Upper lobe of left lung (tissue), 6 donors: ENCODE results near the gene TCF12. TPM values are rescaled to one million over a fixed set of nuclear protein-coding genes. Genes with fewer than 3 reads are reported as not detected.

ENCODE experiments used
- ATAC-seq, 2 donors: fragments of 200-7000 bp; cut with Tn5 transposase; one replicate each; pipeline ENCODE4 v1.9.1; 2022; ENCODE audit warnings: mild to moderate bottlenecking in 2 of 2, moderate library complexity in 2 of 2; ENCODE audit not compliant: low FRiP score in 2 of 2
- DNase-seq, 2 donors: peaks; one replicate each; pipeline ENCODE4 v3.0.0-alpha.2; 2019 to 2020
- H3K27ac ChIP-seq, 4 donors: fragments of 200-600 bp; sonication (generic); one replicate each; pipeline ENCODE4 v1.5.1; 2016 to 2019
- H3K27me3 ChIP-seq, 4 donors: fragments of 200-600 bp; sonication (generic); one replicate each; pipeline ENCODE4 v1.5.1; 2017 to 2019
- H3K36me3 ChIP-seq, 4 donors: fragments of 200-600 bp; sonication (generic); one replicate each; pipeline ENCODE4 v1.5.1; 2016 to 2019
- H3K4me1 ChIP-seq, 4 donors: fragments of 200-600 bp; sonication (generic); one replicate each; pipeline ENCODE4 v1.5.1; 2018 to 2019
- H3K4me3 ChIP-seq, 4 donors: fragments of 200-600 bp; sonication (generic); one replicate each; pipeline ENCODE4 v1.5.1; 2017 to 2019; ENCODE audit warnings: mild to moderate bottlenecking in 2 of 4, moderate library complexity in 1 of 4
- H3K9me3 ChIP-seq, 4 donors: fragments of 200-600 bp; sonication (generic); one replicate each; pipeline ENCODE4 v1.5.1; 2018 to 2019
- CTCF ChIP-seq, 6 experiments: fragments of 450-650 bp in 4 of 6; fragments of 200-600 bp in 2 of 6; sonication (generic) in 2 of 6; IDR thresholded peaks; one replicate each; pipeline ENCODE4 v1.5.1; 2016 to 2019; ENCODE audit warnings: antibody characterized with exemption in 6 of 6
- EP300 ChIP-seq, 4 donors: sonication (generic); formaldehyde crosslinking; IDR thresholded peaks; one replicate each; pipeline ENCODE4 v1.5.1; 2017; ENCODE audit warnings: antibody characterized with exemption in 4 of 4, control low read depth in 2 of 4
- POLR2A ChIP-seq, 4 donors: fragments of 450-650 bp; IDR thresholded peaks; one replicate each; pipeline ENCODE4 v1.5.1; 2016 to 2017; ENCODE audit warnings: antibody characterized with exemption in 4 of 4, mild to moderate bottlenecking in 2 of 4
- POLR2AphosphoS5 ChIP-seq, 2 donors: sonication (generic); formaldehyde crosslinking; IDR thresholded peaks; one replicate each; pipeline ENCODE4 v1.5.1; 2017; ENCODE audit warnings: antibody characterized with exemption in 2 of 2
- WGBS, 2 donors: methylation state at CpG; one replicate each; pipeline ENCODE4 v1.1.5; 2017 to 2018; 5-methylcytosine and 5-hydroxymethylcytosine counted together
- total RNA-seq, 6 donors: library from RNA; depleted of rRNA in 4 of 6; stranded (reverse); fragments of >200 nt in 4 of 6; gene quantifications; one replicate each; pipeline versions ENCODE4 v1.1.0 to v1.2.1, GENCODE V29; 2016 to 2021
- donor health status: DM: no; HTN: no; CAD: no; lungs with moderate emphysema.
- donor health status: DM: no; HTN: yes; CAD: no; lungs with severe emphysema.

Gene TCF12
- total RNA-seq, 6 donors from 2014 or later, result 74.5 to 257 (median 103) TPM

GRCh38 chr15:57061696-57062095 is 143.3 kb downstream of the TCF12 start:
- TF ChIP-seq POLR2A (IDR thresholded peaks at IDR 0.05), result no peak
- TF ChIP-seq CTCF (IDR thresholded peaks at IDR 0.05), result no peak
- no peak for TF ChIP-seq POLR2AphosphoS5 (IDR thresholded peaks at IDR 0.05)
- TF ChIP-seq EP300 (IDR thresholded peaks at IDR 0.05), result no peak
- Histone ChIP-seq H3K36me3 (no peaks in the 10 kb centered on the region), H3K9me3 (no peaks in the 10 kb centered on the region), H3K4me1 (peaks cover 10 to 15% (median 13%) of the 10 kb centered on the region in 4 donors), H3K4me3 (no peak overlapping the region), H3K27ac (no peak overlapping the region), H3K27me3 (no peaks in the 10 kb centered on the region)
- ATAC-seq, result no peak
- DNase-seq, result no peak
- 95 to 96% methylated on average over 2 of the region's 2 CpGs for WGBS, 2 donors

DNA sequence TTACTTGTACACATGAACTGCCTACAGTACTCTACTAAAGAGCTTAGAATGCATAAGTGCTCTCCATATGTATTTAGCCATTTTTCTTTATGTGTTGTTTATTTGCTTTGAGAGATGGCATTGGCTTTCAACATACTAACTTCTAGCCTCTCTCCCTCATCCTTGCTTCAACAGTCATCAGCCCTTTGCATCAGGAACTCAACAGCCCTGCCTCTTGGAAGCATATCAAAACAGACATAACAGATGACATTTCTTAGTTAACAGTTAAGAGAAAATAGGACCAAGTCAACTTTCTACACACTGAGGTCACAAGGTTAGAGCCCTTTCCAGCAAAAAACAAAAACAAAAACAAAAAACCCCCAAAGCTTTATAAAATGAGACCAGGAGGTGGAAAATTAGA is 145.6 kb downstream of the TCF12 start:
- no peak overlapping the region for H3K4me3 ChIP-seq
- TF ChIP-seq EP300 (IDR thresholded peaks at IDR 0.05), result no peak
- TF ChIP-seq POLR2AphosphoS5 (IDR thresholded peaks at IDR 0.05), result no peak
- TF ChIP-seq CTCF (IDR thresholded peaks at IDR 0.05), result no peak
- TF ChIP-seq POLR2A (IDR thresholded peaks at IDR 0.05), result no peak
- ATAC-seq, result no peak

DNA sequence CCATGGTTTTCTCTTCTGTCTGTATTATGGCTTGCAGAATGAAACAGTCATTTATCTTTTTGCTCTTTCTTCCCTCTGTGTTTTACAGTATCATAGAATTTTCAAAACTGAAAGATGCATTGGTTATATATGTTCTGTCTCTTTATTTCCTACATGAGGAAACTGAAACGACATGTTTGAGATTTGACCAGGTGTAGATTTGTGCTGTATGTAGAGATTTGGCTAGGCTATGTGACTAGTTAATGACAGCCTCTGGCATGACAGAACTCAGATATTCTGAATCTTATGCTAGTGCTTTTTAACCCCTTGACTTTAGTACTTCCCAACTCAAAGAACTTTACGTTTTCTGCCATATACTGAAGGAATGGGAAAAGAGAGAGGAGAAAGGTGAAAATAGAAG is 151.0 kb downstream of the TCF12 start:
- no peak overlapping the region for H3K4me3 ChIP-seq
- no peaks in the 10 kb centered on the region for H3K36me3 ChIP-seq
- no peaks in the 10 kb centered on the region for H3K9me3 ChIP-seq
- DNase-seq, result no peak
- 77 to 82% methylated on average over 2 of the region's 2 CpGs for WGBS, 2 donors
- H3K27ac ChIP-seq, result no peak overlapping the region
- H3K27me3 ChIP-seq, result no peaks in the 10 kb centered on the region
- TF ChIP-seq POLR2AphosphoS5 (IDR thresholded peaks at IDR 0.05), result no peak
- TF ChIP-seq EP300 (IDR thresholded peaks at IDR 0.05), result no peak
- no peak for TF ChIP-seq POLR2A (IDR thresholded peaks at IDR 0.05)
- TF ChIP-seq CTCF (IDR thresholded peaks at IDR 0.05), result no peak
- peaks cover 0 to 17% (median 10%) of the 10 kb centered on the region in 4 donors for H3K4me1 ChIP-seq
- no peak for ATAC-seq

More for the DNA sequence above, 145.6 kb downstream of the TCF12 start:
- no peak for DNase-seq
- Histone ChIP-seq H3K36me3 (no peaks in the 10 kb centered on the region), H3K4me1 (peaks cover 0 to 11% (median 4%) of the 10 kb centered on the region in 4 donors), H3K27me3 (no peaks in the 10 kb centered on the region), H3K27ac (no peak overlapping the region), H3K9me3 (no peaks in the 10 kb centered on the region)

DNA sequence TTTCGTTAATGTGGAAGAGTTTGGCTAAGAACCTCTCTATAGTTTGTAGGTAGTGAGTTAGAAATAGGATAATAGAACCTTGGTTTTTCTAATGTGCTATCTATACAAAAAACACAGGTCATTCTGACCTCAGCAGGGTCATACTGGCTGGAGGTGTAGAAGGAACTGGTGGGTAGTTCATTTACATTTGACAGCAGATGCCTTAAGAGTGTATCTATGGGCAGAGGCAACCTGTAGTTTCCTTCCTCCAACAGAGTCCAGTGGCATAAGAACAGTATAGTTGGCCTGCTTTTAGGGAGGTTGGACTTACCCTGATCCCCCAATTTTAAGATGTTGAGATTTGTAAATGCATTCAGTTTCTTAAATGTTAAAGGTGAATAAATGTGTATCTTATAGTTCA is 152.2 kb downstream of the TCF12 start:
- WGBS, 2 donors, result 82 to 97% methylated on average over 1 of the region's 1 CpG
- H3K4me1 ChIP-seq, result peaks cover 0 to 17% (median 10%) of the 10 kb centered on the region in 4 donors

More for the DNA sequence above, 152.2 kb downstream of the TCF12 start:
- Histone ChIP-seq H3K36me3 (no peaks in the 10 kb centered on the region), H3K4me3 (no peak overlapping the region), H3K9me3 (no peaks in the 10 kb centered on the region), H3K27me3 (no peaks in the 10 kb centered on the region), H3K27ac (no peak overlapping the region)
- DNase-seq, result no peak
- ATAC-seq, result no peak
- TF ChIP-seq CTCF (IDR thresholded peaks at IDR 0.05) (no peak), POLR2AphosphoS5 (IDR thresholded peaks at IDR 0.05) (no peak), EP300 (IDR thresholded peaks at IDR 0.05) (no peak), POLR2A (IDR thresholded peaks at IDR 0.05) (no peak)
